Right lobe of liver (tissue), 6 donors: ENCODE measurements around the gene GPR39. TPM values are rescaled to one million over a fixed set of nuclear protein-coding genes. Genes with fewer than 3 reads are reported as not detected.

ENCODE experiments used
- ATAC-seq, 4 donors: fragments of 200-7000 bp; cut with Tn5 transposase; one replicate each; pipeline ENCODE4 v1.9.1; 2020; ENCODE audit warnings: mild to moderate bottlenecking in 4 of 4, moderate library complexity in 4 of 4
- DNase-seq, 3 donors: peaks; one replicate each; pipeline ENCODE4 v3.0.0-alpha.2; 2020
- H3K27ac ChIP-seq, 3 donors: fragments of 200-600 bp; one replicate each; pipeline ENCODE4 v1.8.0; 2022
- H3K27me3 ChIP-seq, 2 donors: fragments of 200-600 bp; one replicate each; pipeline ENCODE4 v1.8.0; 2022
- H3K36me3 ChIP-seq, 4 donors: fragments of 200-600 bp; sonication (generic) in 1 of 4; one replicate each; pipeline versions ENCODE4 v1.5.1 to v1.8.0; 2017 to 2022; ENCODE audit warnings: control low read depth in 1 of 4
- H3K4me1 ChIP-seq, 4 donors: fragments of 200-600 bp; sonication (generic) in 1 of 4; one replicate each; pipeline versions ENCODE4 v1.5.1 to v1.8.0; 2017 to 2022; ENCODE audit warnings: control low read depth in 1 of 4
- H3K4me3 ChIP-seq, 3 donors: fragments of 200-600 bp; one replicate each; pipeline ENCODE4 v1.8.0; 2022
- H3K9me3 ChIP-seq, 4 donors: fragments of 200-600 bp; sonication (generic) in 1 of 4; one replicate each; pipeline versions ENCODE4 v1.5.1 to v1.8.0; 2017 to 2022; ENCODE audit warnings: control low read depth in 1 of 4
- POLR2A ChIP-seq: fragments of 450-650 bp; IDR thresholded peaks from one replicate; pipeline ENCODE4 v1.6.1; 2017; ENCODE audit warnings: antibody characterized with exemption, mild to moderate bottlenecking
- WGBS: methylation state at CpG from one replicate; pipeline ENCODE4 v1.1.6; 2018; ENCODE audit warnings: low coverage, low lambda C conversion rate; ENCODE audit not compliant: insufficient coverage; ENCODE audit errors: missing lambda C conversion rate; 5-methylcytosine and 5-hydroxymethylcytosine counted together
- intact Hi-C, 2 donors: fragments of 100-400 bp; cut with DNase I; formaldehyde crosslinking; loops; one replicate each; pipeline versions ENCODE4 v1.11.2 to v1.14.1; 2022
- total RNA-seq, 6 experiments: library from RNA; depleted of rRNA in 2 of 6; stranded (reverse); fragments of >200 nt in 2 of 6; fragmentation: NEBNext Ultra II Directional in 3 of 6; extraction: Animal tissue kit (Norgen Biotek cat#: 25700) in 3 of 6; gene quantifications; one replicate each; pipeline versions ENCODE4 v1.1.0 to v1.2.4, GENCODE V29; 2016 to 2023
- TF ChIP-seq, protein P1 (sequence below), 4 donors: fragments of 200-600 bp in 3 of 4; fragments of 450-650 bp in 1 of 4; IDR thresholded peaks; one replicate each; pipeline versions ENCODE4 v1.5.1 to v1.8.0; 2016 to 2022; ENCODE audit warnings: antibody characterized with exemption in 4 of 4, mild to moderate bottlenecking in 2 of 4
- donor health status: DM: no; HTN: yes; CAD: no.
- donor health status: DM: no; HTN: no; CAD: no.
- donor health status: DM: no; HTN: no; CAD: no.
- donor health status: DM: no; HTN: yes; CAD: no.
- donor health status: DM: no; HTN: yes; CAD: no.

GPR39 gene
- total RNA-seq, 6 experiments from 2014 or later: 3.6 to 9.1 (median 6.0) TPM

DNA sequence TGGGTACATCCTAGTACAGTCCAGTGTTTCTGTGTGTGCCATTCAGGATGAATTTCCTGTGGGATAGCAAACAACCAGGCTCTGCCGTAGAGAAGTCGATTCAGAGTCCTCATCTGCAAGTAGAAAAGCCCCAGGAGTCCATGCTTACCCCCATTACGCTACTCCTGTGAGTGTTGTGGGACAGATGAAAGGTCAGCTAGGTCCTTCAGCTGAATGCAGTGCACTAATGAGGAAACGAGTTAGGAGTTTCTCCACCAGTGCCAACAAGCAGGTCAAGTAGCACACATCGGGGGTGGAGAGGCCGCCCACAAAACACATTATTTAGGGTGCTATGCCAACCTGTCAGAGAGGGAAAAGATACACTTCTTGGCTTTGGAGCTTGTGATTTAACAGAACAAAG lies 2.5 kb upstream of the GPR39 start:
- H3K36me3 ChIP-seq: no peaks in the 10 kb centered on the region
- H3K4me1 ChIP-seq: peaks cover 0 to 30% (median 5%) of the 10 kb centered on the region in 4 donors
- intact Hi-C loops: no loop called here
- ATAC-seq: no peak
- 82% methylated on average over 3 of the region's 6 CpGs for WGBS
- H3K9me3 ChIP-seq: no peaks in the 10 kb centered on the region
- no peak for TF ChIP-seq POLR2A
- TF ChIP-seq, protein P1, sequence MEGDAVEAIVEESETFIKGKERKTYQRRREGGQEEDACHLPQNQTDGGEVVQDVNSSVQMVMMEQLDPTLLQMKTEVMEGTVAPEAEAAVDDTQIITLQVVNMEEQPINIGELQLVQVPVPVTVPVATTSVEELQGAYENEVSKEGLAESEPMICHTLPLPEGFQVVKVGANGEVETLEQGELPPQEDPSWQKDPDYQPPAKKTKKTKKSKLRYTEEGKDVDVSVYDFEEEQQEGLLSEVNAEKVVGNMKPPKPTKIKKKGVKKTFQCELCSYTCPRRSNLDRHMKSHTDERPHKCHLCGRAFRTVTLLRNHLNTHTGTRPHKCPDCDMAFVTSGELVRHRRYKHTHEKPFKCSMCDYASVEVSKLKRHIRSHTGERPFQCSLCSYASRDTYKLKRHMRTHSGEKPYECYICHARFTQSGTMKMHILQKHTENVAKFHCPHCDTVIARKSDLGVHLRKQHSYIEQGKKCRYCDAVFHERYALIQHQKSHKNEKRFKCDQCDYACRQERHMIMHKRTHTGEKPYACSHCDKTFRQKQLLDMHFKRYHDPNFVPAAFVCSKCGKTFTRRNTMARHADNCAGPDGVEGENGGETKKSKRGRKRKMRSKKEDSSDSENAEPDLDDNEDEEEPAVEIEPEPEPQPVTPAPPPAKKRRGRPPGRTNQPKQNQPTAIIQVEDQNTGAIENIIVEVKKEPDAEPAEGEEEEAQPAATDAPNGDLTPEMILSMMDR (IDR thresholded peaks at IDR 0.05): no peak
- H3K4me3 ChIP-seq: no peak overlapping the region
- H3K27ac ChIP-seq: no peak overlapping the region
- DNase-seq: no peak
- no peaks in the 10 kb centered on the region for H3K27me3 ChIP-seq

DNA sequence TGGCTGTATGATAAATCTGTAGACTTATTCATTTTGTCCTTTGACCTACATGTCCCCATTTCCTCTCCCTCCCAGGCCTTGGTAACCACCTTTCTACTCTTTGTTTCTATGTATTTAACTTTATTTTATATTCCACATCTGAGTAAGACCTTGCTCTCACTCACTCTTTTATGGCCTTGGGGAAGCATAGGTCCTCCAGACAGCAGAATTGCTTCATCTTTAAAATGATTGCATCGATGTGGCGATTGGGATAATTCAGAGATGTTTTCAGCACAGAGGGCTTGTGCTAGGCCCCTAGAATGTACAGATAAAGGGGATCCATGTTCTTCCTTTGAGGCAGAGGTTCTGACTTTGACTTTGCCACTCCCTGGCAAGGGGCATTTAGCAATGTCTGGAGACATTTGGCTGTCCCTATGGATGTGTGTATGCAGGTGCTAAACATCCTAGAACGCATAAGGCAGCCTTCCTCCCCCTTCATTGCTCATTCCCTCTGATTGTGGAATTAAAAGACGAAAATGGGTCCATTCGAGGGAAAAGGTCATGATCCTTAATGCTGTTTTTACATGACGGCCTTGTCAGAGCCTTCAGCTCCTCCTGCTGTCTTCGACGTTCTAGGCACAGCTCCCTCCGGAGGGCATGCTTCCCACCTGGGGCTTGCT lies 1.2 kb upstream of the GPR39 start:
- peak overlapping the region; percentile 59 to 71 (median 63) for H3K4me3 ChIP-seq
- TF ChIP-seq, protein P1 (IDR thresholded peaks at IDR 0.05): no peak
- no peak for TF ChIP-seq POLR2A
- 46% methylated on average over 4 of the region's 9 CpGs for WGBS
- DNase-seq (no peak), ATAC-seq (peak in 2 of 4 donors; percentile 0)
- no peaks in the 10 kb centered on the region for H3K27me3 ChIP-seq
- intact Hi-C loops: no loop called here
- H3K36me3 ChIP-seq: no peaks in the 10 kb centered on the region
- H3K4me1 ChIP-seq: peaks cover 0 to 36% (median 5%) of the 10 kb centered on the region in 4 donors
- no peaks in the 10 kb centered on the region for H3K9me3 ChIP-seq
- peak overlapping the region; percentile 64 to 87 (median 77) for H3K27ac ChIP-seq

DNA sequence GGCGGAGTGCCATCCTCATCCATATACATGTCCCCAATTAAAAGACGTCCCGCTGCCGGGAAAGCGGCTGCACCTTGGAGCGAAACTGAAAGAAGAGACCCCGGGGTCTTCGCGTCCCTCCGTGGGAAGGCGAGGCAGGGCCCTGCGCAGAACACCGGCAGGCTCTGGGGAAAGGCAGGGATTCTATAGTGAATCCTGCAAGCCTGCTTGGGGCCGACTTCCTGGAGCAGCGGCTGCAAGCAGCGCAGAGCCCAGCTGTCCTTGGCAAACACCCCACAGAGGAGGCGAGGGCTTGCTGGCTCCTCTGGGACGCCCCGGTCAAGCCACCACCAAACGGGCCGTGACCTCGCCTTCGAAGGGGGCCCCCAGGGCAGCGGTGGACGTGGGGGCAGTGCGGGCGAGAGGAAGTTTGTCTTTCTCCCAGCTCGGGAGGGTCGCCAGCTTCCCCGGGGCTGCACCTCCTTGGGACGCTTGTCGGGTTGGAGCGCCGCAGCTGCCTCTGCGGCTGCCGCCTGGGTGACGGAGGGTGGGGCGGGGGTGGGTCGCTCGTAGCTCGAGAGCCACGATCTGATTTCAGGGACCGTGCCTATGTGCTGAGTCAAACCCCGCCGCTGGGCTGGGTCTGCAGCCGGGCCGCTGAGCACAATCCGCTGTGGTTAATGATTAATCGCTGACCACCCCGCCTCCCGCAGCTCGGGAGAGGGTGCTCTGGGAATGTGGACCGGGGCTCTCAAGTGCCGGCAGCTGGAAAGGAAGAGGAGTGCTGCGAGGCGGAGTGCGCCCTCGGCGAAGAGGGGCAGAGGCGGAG lies 486 bp upstream of the GPR39 start:
- TF ChIP-seq, protein P1 (IDR thresholded peaks at IDR 0.05): no peak
- peak; percentile 75 for TF ChIP-seq POLR2A
- DNase-seq (peak; percentile 91 to 97 (median 94)), ATAC-seq (peak; percentile 92 to 98 (median 94))
- peak overlapping the region; percentile 64 to 87 (median 77) for H3K27ac ChIP-seq
- H3K4me1 ChIP-seq: peaks cover 0 to 36% (median 5%) of the 10 kb centered on the region in 4 donors
- H3K9me3 ChIP-seq: no peaks in the 10 kb centered on the region
- no peaks in the 10 kb centered on the region for H3K36me3 ChIP-seq
- intact Hi-C loops: no loop called here
- no peaks in the 10 kb centered on the region for H3K27me3 ChIP-seq
- peak overlapping the region; percentile 59 to 71 (median 63) for H3K4me3 ChIP-seq
- WGBS: under 1% methylated on average over 15 of the region's 60 CpGs

DNA sequence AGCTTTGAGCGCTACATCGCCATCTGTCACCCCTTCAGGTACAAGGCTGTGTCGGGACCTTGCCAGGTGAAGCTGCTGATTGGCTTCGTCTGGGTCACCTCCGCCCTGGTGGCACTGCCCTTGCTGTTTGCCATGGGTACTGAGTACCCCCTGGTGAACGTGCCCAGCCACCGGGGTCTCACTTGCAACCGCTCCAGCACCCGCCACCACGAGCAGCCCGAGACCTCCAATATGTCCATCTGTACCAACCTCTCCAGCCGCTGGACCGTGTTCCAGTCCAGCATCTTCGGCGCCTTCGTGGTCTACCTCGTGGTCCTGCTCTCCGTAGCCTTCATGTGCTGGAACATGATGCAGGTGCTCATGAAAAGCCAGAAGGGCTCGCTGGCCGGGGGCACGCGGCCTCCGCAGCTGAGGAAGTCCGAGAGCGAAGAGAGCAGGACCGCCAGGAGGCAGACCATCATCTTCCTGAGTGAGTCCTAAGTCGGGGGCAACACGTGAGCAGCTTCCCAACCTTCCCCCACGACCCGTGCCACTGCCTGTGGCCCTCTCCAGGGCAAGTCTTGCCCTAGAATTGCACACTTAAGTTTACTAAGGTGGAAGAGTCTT lies 928 bp downstream of the GPR39 start:
- ATAC-seq (no peak), DNase-seq (peak in 1 of 3 donors; percentile 50)
- Histone ChIP-seq H3K4me1 (peaks cover 0 to 36% (median 5%) of the 10 kb centered on the region in 4 donors), H3K27ac (no peak overlapping the region), H3K9me3 (no peaks in the 10 kb centered on the region), H3K4me3 (peak overlapping the region in 2 of 3 donors; percentile 59 to 71), H3K36me3 (no peaks in the 10 kb centered on the region), H3K27me3 (no peaks in the 10 kb centered on the region)
- TF ChIP-seq, protein P1 (IDR thresholded peaks at IDR 0.05): no peak
- no peak for TF ChIP-seq POLR2A
- 96% methylated on average over 9 of the region's 30 CpGs for WGBS
- intact Hi-C loops: no loop called here
